Activated CD4-positive, alpha-beta T cell treated with anti-CD3 and anti-CD28 coated beads, Interleukin-10, Interleukin-2, amounts not matched to agents 100 ng/mL and 50 ng/mL, durations not matched to agents 16 hours and 8 hours (primary cell): ENCODE data around the gene POLR1H.
A peak's percentile ranks its signal among the peaks of the same experiment; 100 is the strongest.

Source experiments
- DNase-seq: peaks from one replicate; pipeline ENCODE4 v3.0.0-alpha.2; 2020

The POLR1H gene

DNA sequence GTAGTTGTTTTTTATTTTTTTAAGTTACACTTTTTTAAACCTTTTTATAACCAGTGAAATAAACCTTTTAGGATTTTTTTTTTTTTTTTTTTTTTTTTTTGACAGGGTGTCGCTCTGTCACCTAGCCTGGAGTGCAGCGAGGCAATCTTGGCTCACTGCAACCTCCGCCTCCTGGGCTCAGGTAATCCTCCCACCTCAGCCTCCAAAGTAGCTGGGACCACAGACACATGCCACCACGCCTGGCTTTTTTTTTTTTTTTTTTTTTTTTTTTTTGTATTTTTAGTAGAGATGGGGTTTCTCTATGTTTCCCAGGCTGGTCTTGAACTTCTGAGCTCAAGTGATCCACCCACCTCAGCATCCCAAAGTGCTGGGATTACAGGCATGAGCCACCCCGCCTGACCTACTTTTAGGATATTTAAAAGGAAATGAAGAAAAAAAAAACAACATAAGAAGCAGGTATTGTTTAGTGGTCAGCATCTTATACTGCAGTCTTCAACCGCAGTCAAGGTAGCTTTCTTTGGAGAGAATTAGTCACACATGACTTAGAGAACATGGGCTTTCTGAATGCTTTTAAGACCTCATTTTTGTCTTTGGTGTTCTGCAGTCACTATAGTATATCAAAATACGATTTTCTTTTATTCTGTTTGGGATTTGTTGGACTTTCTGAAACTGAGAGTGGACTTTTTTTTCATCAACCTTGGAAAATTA lies 1.6 kb downstream of the POLR1H start:
- peak; percentile 45 for DNase-seq

DNA sequence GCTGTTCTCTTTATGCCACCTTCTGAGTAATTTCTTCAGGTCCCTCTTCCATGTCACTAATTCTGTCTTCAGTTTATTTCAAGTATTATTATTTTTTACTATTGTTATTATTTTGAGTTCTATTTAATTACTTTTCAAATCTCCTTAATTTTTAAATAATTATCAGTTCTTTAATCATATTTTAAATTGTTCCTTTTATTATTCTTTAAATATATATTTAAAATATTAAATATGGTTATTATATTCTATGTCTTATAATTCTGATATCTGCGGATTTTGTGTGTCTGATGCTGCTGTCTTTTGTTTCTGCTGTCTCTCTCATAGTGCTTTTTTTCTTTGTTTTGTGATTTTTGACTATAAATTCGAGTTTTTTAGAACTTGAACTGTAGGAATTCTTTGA lies 2.2 kb downstream of the POLR1H start:
- no peak for DNase-seq

- no peak for DNase-seq
Observed at GRCh38 chr6:30066082-30066481, 5.0 kb downstream of the POLR1H start.

GRCh38 chr6:30066577-30067459 lies 5.8 kb downstream of the POLR1H start, which contains the start of gene PPP1R11:
Gene PPP1R11 (plus strand): TSS chr6:30067198. CDS start chr6:30067411, 213 bp downstream.
- peak; percentile 99 for DNase-seq

DNA sequence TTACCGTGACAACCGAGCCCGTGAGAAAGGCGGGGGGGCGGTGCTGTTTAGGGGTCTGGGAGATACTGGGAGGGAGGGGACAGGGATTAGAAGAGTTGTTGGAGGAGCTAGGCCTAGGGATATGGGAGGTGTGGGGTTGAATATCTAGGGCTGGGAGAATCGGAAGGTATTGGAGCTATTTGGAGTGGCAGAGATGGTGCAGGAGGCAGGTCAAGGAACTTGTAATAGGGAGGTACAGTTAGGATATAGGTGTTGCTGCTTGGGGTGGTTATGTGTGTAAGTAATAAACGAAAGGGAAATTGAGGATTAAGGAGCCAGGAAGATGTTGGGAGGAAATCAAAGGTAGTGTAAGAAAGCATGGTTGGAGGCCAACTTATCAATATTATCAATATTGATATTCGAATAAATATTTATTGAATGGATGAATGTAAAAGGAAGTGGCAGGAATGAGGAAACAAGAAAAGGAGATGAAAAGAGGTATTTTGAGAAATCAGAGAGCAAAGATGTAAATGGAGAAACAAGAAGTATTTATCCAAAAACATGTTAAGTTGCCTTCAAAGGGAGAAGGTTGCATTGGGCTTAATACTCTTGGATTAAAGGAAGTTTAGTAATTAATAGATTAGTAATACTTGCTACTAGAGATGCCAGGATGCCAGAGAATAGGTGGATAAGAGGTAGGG lies 6.5 kb downstream of the POLR1H start:
- no peak for DNase-seq

GRCh38 chr6:30071081-30071818 lies 10.2 kb downstream of the POLR1H start:
- DNase-seq: peak; percentile 17

GRCh38 chr6:30071858-30072257 lies 10.8 kb downstream of the POLR1H start:
- DNase-seq: no peak

GRCh38 chr6:30073489-30074235 lies 12.6 kb downstream of the POLR1H start:
- DNase-seq: no peak

- DNase-seq: no peak
Observed at GRCh38 chr6:30074331-30075093, 13.4 kb downstream of the POLR1H start.

- no peak for DNase-seq
Observed at GRCh38 chr6:30075094-30075789, 14.2 kb downstream of the POLR1H start, which contains the start of gene RNF39. Gene RNF39 (minus strand): TSS chr6:30075769. CDS start chr6:30075585, 184 bp downstream.

DNA sequence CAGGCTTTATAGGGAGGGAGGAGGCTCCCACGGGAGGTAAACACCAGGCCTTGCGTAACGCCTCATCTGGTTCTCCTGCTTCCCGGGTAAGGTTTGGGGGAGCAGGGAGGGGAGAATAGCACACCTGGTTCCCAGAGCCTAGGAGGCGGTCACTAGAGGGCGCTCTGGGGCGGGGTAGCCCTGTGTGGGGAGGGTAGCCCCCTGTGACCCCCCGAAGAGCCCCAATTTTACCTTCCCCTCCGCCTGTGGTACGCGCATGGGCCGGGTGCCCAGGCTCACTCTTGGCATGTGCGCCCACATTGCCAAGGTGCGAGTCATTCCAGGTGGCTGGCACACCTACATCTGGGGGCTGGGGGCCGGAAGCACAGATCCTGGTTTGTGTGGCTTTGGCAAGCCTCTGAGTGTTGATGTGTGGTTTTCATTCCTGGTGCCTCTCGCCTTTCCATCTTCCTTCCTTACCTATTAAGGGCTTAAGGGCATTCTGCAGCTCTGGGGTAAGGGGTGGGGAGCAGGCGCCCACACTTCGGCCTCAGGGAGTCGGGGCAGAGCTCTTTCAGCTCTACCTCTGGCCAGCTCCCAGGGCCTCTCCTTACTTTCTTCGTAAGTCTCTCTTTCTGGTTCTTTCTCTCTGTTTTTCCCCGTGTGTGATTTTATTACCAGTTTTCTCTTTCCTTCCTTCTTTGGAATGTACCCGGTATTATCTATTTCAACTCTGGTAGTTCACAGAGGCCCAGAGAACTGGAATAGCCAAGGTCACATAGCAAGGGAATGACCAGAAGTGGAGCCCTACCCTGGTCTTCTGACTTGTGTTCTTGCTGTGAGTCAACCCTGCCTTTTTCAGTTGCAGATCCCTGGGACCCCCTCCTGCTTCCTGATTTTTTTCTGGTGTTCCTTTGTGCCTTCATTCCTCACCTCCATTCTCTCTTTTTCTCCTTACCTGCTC lies 15.0 kb downstream of the POLR1H start:
- no peak for DNase-seq

GRCh38 chr6:30077218-30077617 lies 16.2 kb downstream of the POLR1H start:
- peak; percentile 26 for DNase-seq

DNA sequence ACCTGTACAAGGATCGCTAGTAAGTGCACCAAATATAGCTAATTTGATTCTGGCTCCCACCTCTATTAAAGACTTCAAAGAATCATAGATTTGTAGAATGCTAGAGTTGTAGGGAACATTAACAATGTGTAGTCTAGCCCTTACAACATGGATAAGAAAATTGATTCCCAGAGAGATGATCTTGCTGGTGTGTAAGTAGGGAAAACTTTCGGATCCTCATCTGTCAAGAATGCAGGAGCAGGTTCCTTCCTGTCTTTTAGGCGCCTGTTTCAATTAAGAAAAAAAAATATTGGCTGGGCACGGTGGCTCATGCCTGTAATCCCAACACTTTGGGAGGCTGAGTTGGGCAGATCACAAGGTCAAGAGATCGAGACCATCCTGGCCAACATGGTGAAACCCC lies 26.8 kb downstream of the POLR1H start:
- DNase-seq: no peak

DNA sequence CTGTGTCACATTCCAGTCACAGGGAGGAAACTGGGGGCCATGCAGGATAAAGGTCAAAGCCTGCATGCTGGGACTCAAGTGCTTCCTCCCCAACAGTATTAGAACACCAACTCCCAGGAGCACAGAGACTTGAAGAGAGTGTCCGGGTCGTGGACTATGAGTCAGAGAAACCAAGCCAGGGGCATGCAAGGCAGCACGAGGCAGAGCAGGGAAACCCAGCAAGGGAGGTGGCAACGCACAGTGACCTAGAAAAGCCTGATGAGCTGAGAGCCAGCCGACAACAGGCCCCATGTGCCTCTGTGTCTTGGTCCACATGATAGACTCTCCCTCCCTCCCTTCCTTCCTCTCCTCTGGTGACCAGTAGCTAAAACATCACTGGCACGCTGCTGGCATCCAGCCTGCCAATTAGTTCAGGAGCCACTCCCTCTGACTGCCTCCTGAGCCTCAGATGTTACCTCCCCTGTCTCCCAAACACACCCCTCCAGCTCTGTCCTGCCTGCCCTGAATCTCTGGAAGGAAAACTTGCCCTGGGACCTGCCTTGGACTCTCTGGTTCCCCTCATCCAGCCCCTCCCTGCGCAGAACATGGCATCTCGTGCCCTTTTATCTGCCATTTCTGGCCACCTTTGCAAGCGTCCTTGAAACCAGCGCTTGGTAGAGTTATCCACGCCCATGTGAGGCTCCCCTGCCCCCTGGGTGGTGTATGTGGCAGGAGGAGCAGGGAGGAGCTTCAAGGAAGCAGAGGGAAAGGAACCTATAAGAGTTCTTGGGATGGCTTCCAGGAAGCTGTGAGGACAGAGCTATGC lies 30.7 kb downstream of the POLR1H start:
- no peak for DNase-seq

- DNase-seq: no peak
Observed at GRCh38 chr6:30092852-30093543, 31.9 kb downstream of the POLR1H start.

GRCh38 chr6:30093951-30094661 lies 33.0 kb downstream of the POLR1H start:
- no peak for DNase-seq

- no peak for DNase-seq
Observed at GRCh38 chr6:30096829-30097228, 35.8 kb downstream of the POLR1H start.
